Stimulated activated CD4-positive, alpha-beta T cell treated with anti-CD3 and anti-CD28 coated beads, TNF-alpha, amount 100 ng/mL, for 4 hours (primary cell): Measurements from ENCODE around the gene OSGIN1.

Experiments used
- DNase-seq, 3 experiments: peaks; one replicate each; pipeline ENCODE4 v3.0.0-alpha.2; 2020; ENCODE audit warnings: low read depth in 3 of 3

OSGIN1 gene

DNA sequence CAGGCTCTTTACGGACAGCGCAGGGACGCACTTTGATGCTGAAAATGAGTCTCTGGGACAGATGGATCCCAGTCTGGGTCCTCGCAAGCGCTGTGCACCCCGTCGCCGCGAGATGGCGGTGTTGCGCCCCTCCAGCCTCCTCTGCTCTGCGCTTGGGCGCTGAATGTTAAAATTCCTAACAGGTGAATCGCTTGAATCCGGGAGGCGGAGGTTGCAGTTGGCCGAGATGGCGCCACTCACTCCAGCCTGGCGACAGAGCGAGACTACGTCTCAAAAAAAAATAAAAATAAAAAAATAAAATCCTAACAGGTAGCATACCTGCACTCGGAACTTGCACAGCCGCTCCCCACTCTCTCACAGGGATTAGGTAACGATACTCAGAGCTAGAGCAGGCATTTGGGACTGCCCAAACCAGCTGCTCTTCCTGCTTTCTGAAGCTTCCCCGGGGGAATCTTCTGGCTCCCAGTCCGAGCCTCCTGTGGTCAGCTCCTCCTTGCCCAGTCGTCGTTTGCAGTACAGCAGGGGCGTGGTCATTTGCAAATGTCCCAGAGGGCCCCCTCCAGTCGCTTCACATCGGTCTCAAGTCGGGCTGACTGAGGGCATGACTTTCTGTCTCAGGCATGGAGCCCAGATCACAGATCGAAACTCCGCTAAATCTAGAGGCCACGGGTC is 26.2 kb upstream of the OSGIN1 start:
- peak; percentile 18 to 48 (median 30) for DNase-seq

- DNase-seq: no peak
Measured at GRCh38 chr16:83928341-83929055, 24.5 kb upstream of the OSGIN1 start.

GRCh38 chr16:83929811-83930555 is 23.1 kb upstream of the OSGIN1 start:
- no peak for DNase-seq

DNA sequence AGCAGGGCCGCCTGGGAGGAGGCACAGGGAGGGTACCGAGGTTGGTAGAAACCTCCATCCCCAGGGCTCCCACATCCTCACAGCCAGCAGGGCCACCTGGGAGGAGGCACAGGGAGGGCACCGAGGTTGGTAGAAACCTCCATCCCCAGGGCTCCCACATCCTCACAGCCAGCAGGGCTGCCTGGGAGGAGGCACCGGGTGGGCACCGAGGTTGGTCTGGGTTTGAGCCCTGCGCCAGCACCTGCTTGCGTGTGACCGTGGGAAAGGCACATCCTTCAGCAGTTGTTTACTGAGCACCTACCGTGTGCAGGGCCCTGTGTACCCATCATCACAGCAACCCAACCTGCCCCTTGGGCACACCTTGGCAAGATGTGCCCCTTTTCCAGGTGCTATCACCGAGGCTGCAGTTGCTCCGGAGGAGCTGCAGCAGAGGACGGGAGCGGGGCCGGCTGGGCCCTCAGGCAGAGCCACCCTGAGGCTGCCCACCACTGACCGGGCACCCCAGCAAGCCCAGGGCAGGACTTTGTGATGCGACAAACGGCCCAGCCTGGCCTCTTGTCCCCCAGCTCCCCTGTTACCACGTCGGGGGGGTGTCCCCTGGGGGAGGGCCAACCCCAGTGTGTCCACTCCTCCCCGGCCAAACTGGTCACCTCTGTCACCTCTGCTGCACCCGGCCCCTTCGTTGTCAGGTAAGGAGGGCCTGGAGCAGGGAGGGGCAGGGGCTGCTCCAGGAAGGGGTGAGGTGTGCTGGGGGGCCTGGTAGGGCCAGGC is 22.1 kb upstream of the OSGIN1 start:
- no peak for DNase-seq

- no peak for DNase-seq
Measured at GRCh38 chr16:83931556-83931955, 21.5 kb upstream of the OSGIN1 start.

DNA sequence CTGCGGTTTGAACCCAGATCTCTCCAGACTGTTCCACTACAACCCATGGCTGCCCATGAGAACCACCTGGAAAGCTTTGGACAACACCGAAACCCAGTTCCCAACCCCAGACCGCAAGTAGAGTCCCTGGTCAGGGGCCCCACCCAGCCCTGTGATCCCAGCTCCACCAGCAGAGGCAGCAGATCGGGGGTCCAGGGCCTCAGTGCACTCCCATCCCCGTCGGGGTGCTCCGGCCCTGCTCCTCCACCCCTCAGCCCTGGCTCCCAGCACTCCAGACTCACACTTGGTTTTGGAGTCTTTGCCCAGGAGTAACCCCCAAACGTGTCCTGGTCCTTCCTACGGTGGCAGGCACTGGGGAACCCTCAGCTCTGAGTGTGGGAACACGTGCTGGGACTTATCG is 20.7 kb upstream of the OSGIN1 start:
- no peak for DNase-seq

DNA sequence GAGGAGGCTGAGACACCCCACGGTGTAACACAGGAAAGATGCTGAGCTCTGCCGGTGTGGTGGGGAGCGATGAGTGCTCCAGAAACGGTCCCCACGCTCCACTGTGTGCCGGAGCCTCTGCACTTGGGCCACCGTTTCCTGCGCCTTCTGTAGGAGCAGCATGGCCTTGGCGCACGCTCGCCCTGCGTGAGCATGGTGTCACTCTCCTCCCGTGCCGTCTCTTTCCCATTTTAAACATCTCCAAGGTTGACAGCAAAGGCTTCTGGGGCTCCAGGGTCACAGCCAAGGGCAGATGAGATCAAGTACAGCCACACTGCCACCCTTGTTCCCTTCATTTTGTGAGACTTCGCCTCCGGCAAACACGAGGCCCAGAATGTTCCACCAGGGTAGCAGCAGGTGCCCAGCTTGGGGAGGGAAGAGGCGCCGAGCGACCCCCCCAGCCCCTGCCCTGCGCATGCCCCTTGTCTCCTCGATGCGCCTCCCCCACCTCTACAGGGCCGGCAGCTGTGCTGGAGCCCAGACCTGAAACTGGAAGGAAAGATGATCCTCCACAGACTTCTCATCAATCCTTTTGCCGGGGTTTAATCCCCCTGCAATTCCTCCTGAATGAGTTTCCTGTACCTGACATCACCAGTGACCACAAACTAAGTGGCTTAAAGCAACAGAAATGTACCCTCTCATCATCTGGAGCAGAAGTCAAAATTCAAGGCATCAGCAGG is 19.9 kb upstream of the OSGIN1 start:
- no peak for DNase-seq

DNA sequence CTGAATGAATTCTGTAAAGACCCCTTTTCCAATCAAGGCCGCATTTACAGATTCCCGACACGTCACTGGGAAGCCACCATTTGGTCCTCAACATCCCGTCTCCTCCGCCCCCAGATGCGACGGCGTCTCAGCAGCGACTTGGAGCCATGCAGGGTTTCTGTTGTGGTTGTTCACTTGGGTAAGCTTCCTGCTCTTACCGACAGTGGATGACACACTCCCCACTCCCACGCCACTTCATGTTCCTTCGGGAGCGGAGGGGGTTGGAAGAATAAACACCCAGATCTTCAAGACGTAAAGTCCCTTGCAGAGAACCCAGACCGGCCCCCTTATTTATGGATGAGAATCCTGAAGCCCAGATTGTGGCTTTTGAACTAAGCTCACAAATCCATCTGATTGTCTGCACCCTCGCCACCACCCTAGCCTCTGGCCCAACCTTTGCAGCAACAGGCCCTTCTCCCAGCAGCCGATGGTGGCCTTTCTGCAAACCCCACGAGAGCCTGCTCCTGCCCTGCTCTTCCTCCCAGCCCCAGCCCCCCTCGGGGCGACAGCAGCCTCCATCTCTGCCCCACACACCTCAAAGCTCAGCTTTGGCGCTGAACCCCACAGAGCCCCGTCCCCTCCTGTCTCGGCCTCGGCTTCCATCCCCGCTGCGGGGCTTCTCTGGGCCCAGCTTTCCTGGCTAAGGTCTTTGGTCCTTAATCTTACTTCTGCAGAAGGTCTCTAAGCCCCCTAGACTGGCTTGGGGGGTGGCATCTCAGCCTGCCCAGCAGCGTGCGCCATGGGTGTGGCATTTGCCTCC is 19.0 kb upstream of the OSGIN1 start:
- DNase-seq: no peak

DNA sequence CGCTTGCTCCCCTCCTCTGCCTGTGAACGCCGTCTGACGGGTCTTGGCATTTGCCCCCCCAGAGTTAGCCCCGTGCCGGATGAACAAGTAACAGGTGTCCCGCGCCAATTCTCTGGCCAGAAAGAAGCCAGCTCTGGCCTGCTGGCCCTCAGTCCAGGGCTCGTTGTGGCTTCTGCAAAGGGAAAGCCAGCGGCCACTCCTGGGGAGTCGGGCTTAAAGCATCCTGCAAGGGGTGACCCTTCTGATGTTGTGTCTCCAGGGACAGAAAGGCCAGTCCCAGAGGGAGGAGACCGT is 18.4 kb upstream of the OSGIN1 start:
- DNase-seq: no peak

GRCh38 chr16:83935005-83935857 is 17.8 kb upstream of the OSGIN1 start:
- no peak for DNase-seq

DNA sequence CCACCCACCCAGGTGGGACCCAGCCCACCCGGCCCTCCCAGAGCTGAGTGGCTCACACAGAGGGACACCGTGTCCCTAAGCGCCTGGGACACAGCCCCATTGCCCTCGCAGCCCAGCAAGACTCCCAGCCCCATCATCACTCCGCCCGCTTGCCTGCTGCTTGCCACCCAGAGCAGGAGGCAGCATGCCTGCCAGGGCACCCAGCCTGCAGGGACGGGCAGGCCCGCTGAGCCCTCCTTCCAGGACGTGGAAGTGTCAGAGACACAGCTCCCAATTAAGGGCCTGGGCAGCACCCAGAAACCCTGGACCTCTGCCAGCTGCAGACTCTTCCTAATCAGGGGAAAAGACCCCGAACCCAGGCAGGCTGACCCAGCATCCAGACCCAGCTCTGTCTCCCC is 17.2 kb upstream of the OSGIN1 start:
- DNase-seq: no peak

DNA sequence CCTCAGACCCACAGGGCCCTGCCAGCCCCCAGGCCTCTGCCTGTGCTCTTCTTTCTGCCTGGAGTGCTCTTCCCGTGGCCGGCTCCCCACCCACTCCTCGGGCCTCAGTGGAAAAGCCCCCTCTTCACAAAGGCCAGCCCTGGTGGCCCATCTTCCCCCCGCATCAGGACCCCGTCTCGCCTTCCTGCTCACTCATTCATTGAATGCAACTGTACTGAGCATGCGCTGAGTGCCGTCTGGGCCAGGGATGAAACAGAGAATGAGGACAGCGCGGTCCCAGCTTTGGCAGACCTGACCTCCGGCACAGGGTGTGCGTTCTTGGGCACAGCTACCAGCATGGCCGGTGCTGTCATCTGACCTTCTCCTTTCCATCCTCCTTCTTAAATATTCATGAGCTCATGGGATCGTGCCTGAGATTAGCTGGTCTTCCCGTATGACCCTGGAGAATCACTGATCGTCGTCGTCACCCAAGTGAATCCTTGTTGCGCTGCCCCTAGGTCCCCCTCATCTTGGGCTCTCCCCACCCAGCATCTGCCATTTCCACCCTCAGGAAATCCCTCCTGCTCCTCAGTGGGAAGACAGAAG is 16.4 kb upstream of the OSGIN1 start:
- DNase-seq: no peak

- no peak for DNase-seq
Measured at GRCh38 chr16:83937267-83937666, 15.8 kb upstream of the OSGIN1 start.

GRCh38 chr16:83937922-83938885 is 14.8 kb upstream of the OSGIN1 start:
- no peak for DNase-seq

DNA sequence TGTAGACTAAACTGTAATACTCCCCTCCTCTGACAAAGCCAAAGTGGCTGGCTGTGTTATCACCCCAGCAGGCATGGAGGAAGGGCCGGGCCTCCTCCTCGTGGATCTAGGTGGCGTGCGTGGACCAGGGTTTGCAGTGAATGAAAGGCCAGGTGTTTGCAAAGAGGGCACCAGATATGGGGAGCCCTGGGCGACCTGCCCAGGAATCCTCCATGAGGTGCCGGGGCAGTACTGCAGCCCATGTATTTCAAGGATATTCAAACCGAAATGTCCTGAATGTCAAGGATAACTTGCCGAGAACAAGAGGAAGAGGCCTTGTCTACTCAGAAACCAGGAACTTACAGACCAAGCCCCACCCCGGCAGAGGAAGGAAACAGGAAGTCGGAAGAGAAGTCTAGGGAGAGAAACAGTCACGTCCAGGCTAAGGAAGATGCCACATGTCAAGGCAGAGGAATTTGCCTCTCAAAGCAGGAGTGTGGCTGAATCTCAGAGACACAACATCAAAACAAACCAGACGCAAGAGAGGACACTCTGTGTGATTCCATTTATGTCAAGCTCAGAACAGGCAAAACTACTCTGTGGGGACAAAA is 13.7 kb upstream of the OSGIN1 start:
- no peak for DNase-seq

DNA sequence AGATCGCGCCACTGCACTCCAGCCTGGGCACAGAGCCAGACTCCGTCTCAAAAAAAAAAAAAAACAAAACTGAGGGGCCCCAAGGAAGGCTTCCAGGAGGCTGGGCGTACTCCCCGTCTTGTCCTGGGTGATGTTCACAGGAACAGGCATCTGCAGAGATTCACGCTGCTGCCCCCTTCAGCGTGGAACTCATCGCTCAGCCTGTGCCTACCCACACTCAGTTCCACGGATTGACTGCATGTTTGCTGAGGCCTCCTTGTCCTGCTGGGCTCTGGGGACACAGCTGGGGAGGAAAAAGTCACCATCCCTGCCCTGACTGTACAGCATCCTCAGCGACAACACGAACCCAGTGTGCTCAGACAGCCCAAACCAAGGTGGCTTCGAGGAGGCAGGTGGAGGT is 12.9 kb upstream of the OSGIN1 start:
- DNase-seq: no peak

DNA sequence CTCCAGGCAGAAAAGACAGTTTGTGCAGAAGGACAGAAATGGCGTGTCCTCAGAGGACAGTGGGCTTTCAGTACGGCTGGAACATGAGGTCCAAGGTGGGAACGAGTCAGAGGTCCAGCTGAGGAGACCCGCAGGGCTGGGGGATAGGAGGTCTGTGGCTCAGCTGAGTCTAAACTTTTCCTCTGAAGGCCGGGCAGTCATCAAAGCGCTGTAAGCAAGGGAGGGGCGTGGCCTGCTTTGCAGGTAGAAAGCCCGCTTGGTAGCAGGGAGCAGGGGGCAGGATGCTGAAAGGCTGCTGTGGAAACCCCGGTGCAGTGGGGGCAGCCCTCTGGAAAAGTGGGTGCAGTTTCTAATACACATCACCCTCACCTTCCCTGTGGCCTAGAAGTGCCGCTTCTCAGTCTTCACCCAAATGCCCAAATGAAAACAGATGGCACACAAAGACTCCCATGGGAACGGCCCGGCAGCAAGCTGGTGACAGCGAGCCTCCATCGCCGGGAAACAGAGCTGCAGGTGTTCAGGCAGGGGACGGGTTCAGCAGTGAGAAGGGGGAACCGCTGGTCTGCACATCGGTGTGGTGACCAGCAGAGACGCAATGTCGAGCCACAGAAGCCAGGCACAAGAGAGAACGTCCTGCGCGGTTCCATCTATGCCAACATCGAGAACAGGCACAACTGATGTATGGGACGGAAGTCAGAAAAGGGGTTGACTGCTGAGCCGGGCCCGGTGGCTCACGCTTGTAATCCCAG is 12.2 kb upstream of the OSGIN1 start:
- no peak for DNase-seq
